HUES6 (cell line): ENCODE data around the gene KLHL28.
"Not testable (repeated sequence)": the region's sequence is repeated elsewhere in the genome, so short reads cannot be mapped to it uniquely, and the experiment has no call there.

Experiments
- H3K27ac ChIP-seq: 2 replicates; pipeline ENCODE4 v1.7.0; 2013; ENCODE audit warnings: low read depth, mild to moderate bottlenecking, low read length, inconsistent platforms
- H3K27me3 ChIP-seq: 2 replicates; pipeline ENCODE4 v1.6.1; 2013; ENCODE audit warnings: low read length; ENCODE audit not compliant: control insufficient read depth, insufficient read depth
- H3K36me3 ChIP-seq: 2 replicates; pipeline ENCODE4 v1.6.1; 2013; ENCODE audit warnings: low read length; ENCODE audit not compliant: control insufficient read depth, insufficient read depth
- H3K4me1 ChIP-seq: 2 replicates; pipeline ENCODE4 v1.6.1; 2013; ENCODE audit warnings: low read length; ENCODE audit not compliant: control insufficient read depth, insufficient read depth
- H3K4me3 ChIP-seq: 2 replicates; pipeline ENCODE4 v1.5.1; 2013; ENCODE audit warnings: low read depth, low read length
- H3K9ac ChIP-seq: one replicate; pipeline ENCODE4 v1.6.1; 2013; ENCODE audit warnings: mild to moderate bottlenecking, low read length
- H3K9me3 ChIP-seq: 2 replicates; pipeline ENCODE4 v1.6.1; 2013; ENCODE audit warnings: low read depth, low read length; ENCODE audit not compliant: control insufficient read depth, insufficient read depth

The KLHL28 gene

GRCh38 chr14:44897041-44897844 lies 64.5 kb downstream of the KLHL28 start:
- Histone ChIP-seq H3K36me3 (no peaks in the 10 kb centered on the region), H3K4me1 (peaks cover 3% of the 10 kb centered on the region; the same call in 1 of the 2 replicates), H3K4me3 (peak overlapping the region; percentile 73)

GRCh38 chr14:44896275-44897040 lies 65.3 kb downstream of the KLHL28 start:
- Histone ChIP-seq H3K4me3 (peak overlapping the region; percentile 44), H3K9me3 (no peaks in the 10 kb centered on the region), H3K27ac (no peak overlapping the region), H3K36me3 (no peaks in the 10 kb centered on the region), H3K27me3 (no peaks in the 10 kb centered on the region), H3K4me1 (peaks cover 3% of the 10 kb centered on the region; the same call in 1 of the 2 replicates), H3K9ac (no peak overlapping the region)

More at GRCh38 chr14:44897041-44897844, 64.5 kb downstream of the KLHL28 start:
- Histone ChIP-seq H3K27me3 (no peaks in the 10 kb centered on the region), H3K9me3 (no peaks in the 10 kb centered on the region), H3K27ac (peak overlapping the region; percentile 61; the same call in 1 of the 2 replicates), H3K9ac (peak overlapping the region; percentile 65)

DNA sequence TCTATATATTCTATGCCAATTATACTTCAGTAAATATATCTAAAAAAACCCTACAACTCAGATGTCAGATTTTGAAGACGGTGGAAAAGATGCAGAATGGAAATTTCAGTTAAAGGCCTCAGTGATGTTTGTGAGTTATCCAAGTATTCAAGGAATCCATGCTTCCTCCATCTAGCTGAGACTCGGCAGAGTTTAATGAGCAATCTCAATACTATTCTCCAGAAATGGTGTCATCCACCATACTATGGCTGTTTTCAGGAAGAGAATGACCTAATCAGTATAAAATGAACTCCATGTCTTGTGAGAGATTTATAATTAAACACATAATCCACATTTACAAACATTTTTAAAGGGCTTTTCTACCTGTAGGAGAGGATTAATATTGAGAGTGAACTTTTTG lies 66.0 kb downstream of the KLHL28 start:
- H3K9ac ChIP-seq, result no peak overlapping the region
- no peaks in the 10 kb centered on the region for H3K9me3 ChIP-seq
- H3K36me3 ChIP-seq, result no peaks in the 10 kb centered on the region
- no peaks in the 10 kb centered on the region for H3K27me3 ChIP-seq
- H3K27ac ChIP-seq, result no peak overlapping the region
- no peak overlapping the region for H3K4me3 ChIP-seq
- H3K4me1 ChIP-seq, result peaks cover 3% of the 10 kb centered on the region; the same call in 1 of the 2 replicates

DNA sequence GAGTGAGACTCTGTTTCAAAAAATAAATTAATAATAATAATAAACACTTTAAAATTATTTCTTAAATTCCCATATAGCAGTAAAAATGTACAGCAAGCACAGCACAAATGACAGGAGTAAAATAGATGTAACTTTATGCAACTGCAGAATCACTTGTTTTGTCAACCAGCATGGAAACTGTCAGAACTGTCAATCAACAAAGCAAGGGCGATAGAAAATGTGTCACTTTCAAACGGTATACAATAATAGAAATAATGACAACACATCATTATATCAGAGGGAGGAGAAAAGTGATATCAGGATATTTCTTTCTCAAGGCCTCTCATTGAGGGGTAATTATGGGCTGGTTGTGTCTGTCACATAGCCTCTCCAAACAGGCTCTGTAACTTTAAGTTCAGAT lies 68.2 kb downstream of the KLHL28 start:
- Histone ChIP-seq H3K4me1 (peaks cover 3% of the 10 kb centered on the region; the same call in 1 of the 2 replicates), H3K9ac (no peak overlapping the region), H3K27me3 (no peaks in the 10 kb centered on the region), H3K9me3 (no peaks in the 10 kb centered on the region), H3K4me3 (no peak overlapping the region), H3K36me3 (no peaks in the 10 kb centered on the region), H3K27ac (no peak overlapping the region)

- not testable (repeated sequence) for H3K9me3 ChIP-seq, H3K36me3 ChIP-seq, H3K9ac ChIP-seq, H3K4me1 ChIP-seq, H3K27me3 ChIP-seq, H3K4me3 ChIP-seq, H3K27ac ChIP-seq
Measured at GRCh38 chr14:44891726-44892372, 69.9 kb downstream of the KLHL28 start.

DNA sequence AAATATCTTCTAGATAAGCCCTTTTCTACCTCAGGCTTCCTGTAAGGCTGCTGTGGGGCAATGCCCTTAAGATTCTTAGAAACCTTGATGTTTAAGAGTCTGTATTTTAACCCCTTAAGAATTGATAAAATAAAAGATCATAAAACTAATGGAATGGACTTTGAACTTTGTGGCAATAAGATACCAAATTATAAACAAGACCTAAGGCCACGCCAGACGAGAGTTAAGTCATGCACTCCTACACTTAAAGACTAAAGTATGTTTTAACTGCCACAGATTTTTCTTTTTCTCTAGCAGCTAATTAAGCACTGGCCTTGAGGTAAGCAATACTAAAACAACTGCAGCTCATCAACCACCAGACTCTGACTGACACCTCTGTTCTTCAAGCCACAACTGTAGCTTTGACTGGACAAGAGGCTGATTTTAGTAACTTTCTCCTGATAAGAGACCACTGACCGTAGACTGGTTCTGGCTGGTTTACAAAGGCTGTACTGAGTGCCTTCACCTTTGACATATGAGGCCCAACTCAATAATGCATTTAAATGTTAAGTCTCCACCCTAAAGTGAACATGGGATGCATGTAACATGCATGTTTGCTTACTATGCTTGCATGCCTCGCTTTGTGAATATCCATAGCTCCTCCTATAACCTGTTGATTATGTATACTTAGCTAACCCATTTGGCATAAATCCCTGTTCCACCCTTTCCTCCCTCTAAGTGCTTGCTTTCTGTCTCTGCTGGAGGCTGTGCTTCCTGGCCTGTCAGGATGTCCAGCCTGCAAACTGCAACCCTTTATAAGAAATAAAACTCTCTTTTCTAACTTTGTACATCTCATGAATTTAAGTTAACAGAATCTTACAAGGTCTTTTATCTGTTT lies 71.9 kb downstream of the KLHL28 start:
- Histone ChIP-seq H3K4me1 (no peaks in the 10 kb centered on the region), H3K9me3 (no peaks in the 10 kb centered on the region), H3K9ac (no peak overlapping the region), H3K27me3 (no peaks in the 10 kb centered on the region), H3K4me3 (no peak overlapping the region), H3K27ac (no peak overlapping the region), H3K36me3 (no peaks in the 10 kb centered on the region)

- no peaks in the 10 kb centered on the region for H3K36me3 ChIP-seq
- H3K27me3 ChIP-seq, result no peaks in the 10 kb centered on the region
- no peak overlapping the region for H3K9ac ChIP-seq
- peaks cover 2% of the 10 kb centered on the region; the same call in 1 of the 2 replicates for H3K9me3 ChIP-seq
- H3K4me1 ChIP-seq, result no peaks in the 10 kb centered on the region
- H3K27ac ChIP-seq, result no peak overlapping the region
- H3K4me3 ChIP-seq, result no peak overlapping the region
Measured at GRCh38 chr14:44887596-44887955, 74.2 kb downstream of the KLHL28 start.

- H3K9me3 ChIP-seq, result peaks cover 6% of the 10 kb centered on the region; the same call in 1 of the 2 replicates
- H3K9ac ChIP-seq, result no peak overlapping the region
Measured at GRCh38 chr14:44886860-44887595, 74.7 kb downstream of the KLHL28 start.

DNA sequence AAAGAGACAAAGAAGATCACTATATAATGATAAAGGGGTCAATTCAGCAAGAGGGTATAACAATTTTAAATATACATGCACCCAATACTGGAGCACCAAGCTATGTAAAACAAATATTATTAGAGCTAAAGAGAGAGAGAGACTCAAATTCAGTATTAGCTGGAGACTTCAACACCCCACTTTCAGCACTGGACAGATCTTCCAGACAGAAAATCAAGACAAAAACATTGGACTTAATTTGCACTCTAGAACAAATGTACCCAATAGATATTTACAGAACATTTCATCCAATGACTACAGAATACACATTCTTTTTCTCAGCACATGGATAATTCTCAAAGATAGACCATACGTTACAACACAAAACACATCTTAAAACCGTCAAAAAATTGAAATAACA lies 81.0 kb downstream of the KLHL28 start:
- peaks cover 7% of the 10 kb centered on the region; the same call in 1 of the 2 replicates for H3K9me3 ChIP-seq
- no peak overlapping the region for H3K9ac ChIP-seq
- no peak overlapping the region for H3K4me3 ChIP-seq
- H3K27me3 ChIP-seq, result no peaks in the 10 kb centered on the region
- H3K27ac ChIP-seq, result no peak overlapping the region
- H3K36me3 ChIP-seq, result no peaks in the 10 kb centered on the region
- no peaks in the 10 kb centered on the region for H3K4me1 ChIP-seq

More at GRCh38 chr14:44886860-44887595, 74.7 kb downstream of the KLHL28 start:
- no peaks in the 10 kb centered on the region for H3K4me1 ChIP-seq
- H3K36me3 ChIP-seq, result no peaks in the 10 kb centered on the region
- H3K4me3 ChIP-seq, result no peak overlapping the region
- no peak overlapping the region for H3K27ac ChIP-seq
- no peaks in the 10 kb centered on the region for H3K27me3 ChIP-seq
